ENCODE data around the gene FREM2.

DNA sequence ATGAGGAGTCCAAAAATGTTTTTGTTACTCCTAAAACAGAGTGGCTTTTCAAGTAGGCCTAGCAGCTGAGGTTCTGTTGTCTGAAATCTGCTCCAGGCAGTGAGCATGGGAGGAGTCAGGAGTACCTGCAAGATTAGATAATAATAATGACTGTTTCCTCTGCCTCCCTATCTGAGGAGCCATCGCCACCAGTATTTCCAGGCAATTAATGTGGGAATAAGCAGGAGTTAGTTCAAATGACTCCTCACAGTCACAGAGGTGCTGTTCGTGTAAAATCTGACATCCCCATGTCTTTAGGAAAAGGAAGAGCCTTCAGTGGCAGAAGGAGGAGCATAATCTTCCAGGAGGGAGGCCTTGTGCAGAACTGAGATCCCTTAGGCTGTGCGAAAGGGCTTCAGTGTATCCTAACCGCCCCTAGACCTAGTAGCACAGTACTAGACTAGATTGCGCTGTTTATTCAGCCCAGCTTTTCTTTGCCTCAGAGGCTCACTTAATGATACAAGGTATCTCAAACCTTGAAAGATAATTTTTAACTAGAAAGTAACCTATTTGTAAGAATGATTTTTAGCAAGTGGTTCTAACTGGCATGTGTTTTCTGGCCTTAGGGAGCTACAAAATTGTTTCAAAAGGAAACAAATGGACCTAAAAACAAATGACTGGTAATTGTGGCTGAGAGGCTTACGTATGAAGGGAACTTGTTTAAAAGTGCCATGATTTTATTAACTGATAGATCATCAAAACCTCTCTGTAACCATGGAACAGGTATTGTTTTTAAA lies 49.0 kb downstream of the FREM2 start:
- TF ChIP-seq POLR2A (IDR thresholded peaks at IDR 0.05; ENCODE audit: low read depth, low read length) (no peak), POLR2AphosphoS5 (IDR thresholded peaks at IDR 0.05; ENCODE audit: low read depth, low read length) (no peak), SPI1 (IDR thresholded peaks at IDR 0.05; ENCODE audit: low read depth, low read length) (no peak), POU2F2 (IDR thresholded peaks at IDR 0.05; ENCODE audit: low read depth, low read length) (no peak), TAF1 (IDR thresholded peaks at IDR 0.05; ENCODE audit: low read depth, low read length) (no peak), PAX5 (IDR thresholded peaks at IDR 0.05; ENCODE audit: insufficient read depth, low read length, severe bottlenecking) (no peak)
